Measurements from ENCODE around the gene KCNE1. TPM values are rescaled to one million over a fixed set of nuclear protein-coding genes. Genes with fewer than 3 reads are reported as not detected.
"Not testable (repeated sequence)": the region's sequence is repeated elsewhere in the genome, so short reads cannot be mapped to it uniquely, and the experiment has no call there.

KCNE1 gene
- polyA plus RNA-seq, 3 donors from 2014 or later = not detected

DNA sequence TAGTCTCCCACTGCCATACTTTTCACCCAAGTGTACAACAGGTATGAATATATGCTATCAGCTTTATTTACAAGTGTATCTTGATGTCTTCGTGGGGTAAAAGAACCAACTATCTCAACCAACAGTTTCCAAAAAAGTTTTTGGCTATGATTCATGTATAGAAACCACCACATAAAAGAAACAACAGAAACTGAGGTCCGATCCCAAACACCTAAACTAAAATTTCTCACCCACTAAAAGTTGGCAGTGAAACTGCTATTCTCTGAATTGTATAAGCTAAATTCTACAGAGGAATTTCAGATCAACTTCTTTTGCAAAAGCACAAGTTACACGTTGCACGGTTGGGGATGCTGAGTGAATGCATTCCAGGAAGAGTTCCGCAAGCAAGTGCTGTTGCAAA is 5.0 kb upstream of the KCNE1 start:
- Mint-ChIP-seq H3K36me3 (peaks cover 7 to 39% (median 8%) of the 10 kb centered on the region in 3 donors), H3K27ac (no peak overlapping the region), H3K4me1 (peaks cover 0 to 6% of the 10 kb centered on the region in 2 donors), H3K27me3 (ENCODE audit: low read depth in 3 of 3) (peaks cover 0 to 2% (median 0%) of the 10 kb centered on the region in 3 donors), H3K9me3 (no peaks in the 10 kb centered on the region), H3K4me3 (no peak overlapping the region)
- DNase-seq = no peak

- H3K27ac Mint-ChIP-seq = no peak overlapping the region
- no peak for DNase-seq
- peaks cover 0 to 10% of the 10 kb centered on the region in 2 donors for H3K4me1 Mint-ChIP-seq
- no peaks in the 10 kb centered on the region for H3K9me3 Mint-ChIP-seq
- peaks cover 3 to 21% (median 7%) of the 10 kb centered on the region in 3 donors for H3K36me3 Mint-ChIP-seq
- no peak overlapping the region for H3K4me3 Mint-ChIP-seq
- peaks cover 0 to 2% (median 2%) of the 10 kb centered on the region in 3 donors for H3K27me3 Mint-ChIP-seq (ENCODE audit: low read depth in 3 of 3)
Measured at GRCh38 chr21:34514576-34515115, 2.6 kb upstream of the KCNE1 start.

GRCh38 chr21:34513129-34513675 is 1.2 kb upstream of the KCNE1 start:
- Mint-ChIP-seq H3K27ac (peak overlapping the region in 1 of 6 donors; percentile 1), H3K4me3 (no peak overlapping the region), H3K27me3 (ENCODE audit: low read depth in 3 of 3) (peaks cover 0 to 2% (median 2%) of the 10 kb centered on the region in 3 donors), H3K9me3 (no peaks in the 10 kb centered on the region), H3K36me3 (peaks cover 3 to 15% (median 7%) of the 10 kb centered on the region in 3 donors), H3K4me1 (peaks cover 7 to 17% of the 10 kb centered on the region in 2 donors)
- no peak for DNase-seq

- Mint-ChIP-seq H3K9me3 (no peaks in the 10 kb centered on the region), H3K4me3 (no peak overlapping the region), H3K4me1 (peaks cover 7 to 10% of the 10 kb centered on the region in 2 donors), H3K27ac (no peak overlapping the region), H3K27me3 (ENCODE audit: low read depth in 3 of 3) (peaks cover 2 to 5% (median 4%) of the 10 kb centered on the region in 3 donors), H3K36me3 (no peaks in the 10 kb centered on the region)
- no peak for DNase-seq
Measured at GRCh38 chr21:34511181-34511580, 829 bp downstream of the KCNE1 start.

GRCh38 chr21:34510148-34511142 is 1.6 kb downstream of the KCNE1 start:
- Mint-ChIP-seq H3K4me1 (peaks cover 7 to 10% of the 10 kb centered on the region in 2 donors), H3K27me3 (ENCODE audit: low read depth in 3 of 3) (peaks cover 2 to 5% (median 4%) of the 10 kb centered on the region in 3 donors), H3K4me3 (no peak overlapping the region), H3K27ac (no peak overlapping the region), H3K9me3 (no peaks in the 10 kb centered on the region), H3K36me3 (no peaks in the 10 kb centered on the region)
- DNase-seq = peak; percentile 5 to 36 (median 29)

- Mint-ChIP-seq H3K4me1 (peaks cover 7 to 10% of the 10 kb centered on the region in 2 donors), H3K27ac (no peak overlapping the region), H3K27me3 (ENCODE audit: low read depth in 3 of 3) (peaks cover 4 to 8% (median 5%) of the 10 kb centered on the region in 3 donors), H3K36me3 (no peaks in the 10 kb centered on the region), H3K9me3 (no peaks in the 10 kb centered on the region), H3K4me3 (peak overlapping the region in 1 of 5 donors; percentile 9)
- DNase-seq = peak in 2 of 3 donors; percentile 5 to 14
Measured at GRCh38 chr21:34509151-34509550, 2.9 kb downstream of the KCNE1 start.

- Mint-ChIP-seq H3K4me3 (no peak overlapping the region), H3K9me3 (no peaks in the 10 kb centered on the region), H3K4me1 (peaks cover 7% of the 10 kb centered on the region in 2 donors), H3K36me3 (no peaks in the 10 kb centered on the region), H3K27ac (no peak overlapping the region), H3K27me3 (ENCODE audit: low read depth in 3 of 3) (peaks cover 3 to 10% (median 4%) of the 10 kb centered on the region in 3 donors)
- no peak for DNase-seq
Measured at GRCh38 chr21:34504595-34504994, 7.4 kb downstream of the KCNE1 start.

DNA sequence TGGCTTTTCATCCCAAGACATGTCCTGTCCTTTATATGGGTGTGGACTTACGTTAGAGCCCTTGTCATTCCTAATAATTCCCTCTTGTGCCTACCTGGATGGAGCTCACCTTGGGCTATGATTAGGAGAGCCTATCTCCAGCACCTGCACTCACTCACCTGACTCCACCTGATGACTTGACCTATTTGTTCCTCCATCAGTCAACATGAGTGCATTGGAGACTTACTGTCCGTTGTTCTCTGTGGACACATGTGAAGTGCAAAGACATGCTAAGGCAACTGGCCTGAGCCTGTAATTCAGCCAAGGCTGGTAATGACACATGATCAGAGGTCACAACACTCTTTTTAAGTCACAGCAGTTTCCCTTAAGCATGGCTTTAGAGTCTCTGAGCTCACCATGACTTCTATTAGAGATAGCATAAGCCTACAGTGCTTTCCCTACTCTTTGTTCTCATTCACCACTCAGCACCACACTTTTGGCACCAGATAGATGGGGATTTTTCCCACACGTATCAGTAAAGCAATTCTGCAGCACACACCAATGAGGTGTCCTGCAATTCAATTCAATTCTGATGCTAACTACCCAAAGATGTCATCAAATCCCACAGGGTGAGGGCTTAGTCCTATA is 9.4 kb downstream of the KCNE1 start:
- no peak overlapping the region for H3K27ac Mint-ChIP-seq
- H3K27me3 Mint-ChIP-seq (ENCODE audit: low read depth in 3 of 3) = peaks cover 3 to 27% (median 9%) of the 10 kb centered on the region in 3 donors
- H3K4me1 Mint-ChIP-seq = no peaks in the 10 kb centered on the region
- DNase-seq = no peak
- peaks cover 0 to 6% (median 0%) of the 10 kb centered on the region in 3 donors for H3K36me3 Mint-ChIP-seq
- peaks cover 0 to 17% (median 11%) of the 10 kb centered on the region in 6 donors for H3K9me3 Mint-ChIP-seq
- H3K4me3 Mint-ChIP-seq = no peak overlapping the region

DNA sequence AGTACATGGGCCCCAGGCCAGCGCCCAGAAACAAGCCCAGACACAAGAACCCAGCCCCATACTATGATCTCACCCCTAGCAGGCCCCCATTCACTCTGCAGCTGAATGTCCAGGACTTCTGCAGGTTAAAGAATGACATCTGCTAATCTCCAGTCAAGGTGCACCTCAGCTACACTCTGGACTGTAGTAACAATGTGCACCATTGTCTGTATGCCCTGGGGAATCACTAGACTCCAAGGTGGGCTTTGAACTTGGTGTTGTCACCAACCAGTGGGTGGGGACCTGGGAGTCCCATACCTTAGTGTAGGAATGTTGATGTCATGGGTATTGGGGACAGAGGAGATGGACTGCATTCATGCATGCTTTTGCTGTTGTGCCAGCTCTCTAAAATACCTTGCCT is 10.3 kb downstream of the KCNE1 start:
- H3K27me3 Mint-ChIP-seq (ENCODE audit: low read depth in 3 of 3) = peaks cover 0 to 28% (median 6%) of the 10 kb centered on the region in 3 donors
- DNase-seq = no peak
- H3K4me3 Mint-ChIP-seq = no peak overlapping the region
- no peak overlapping the region for H3K27ac Mint-ChIP-seq
- H3K4me1 Mint-ChIP-seq = no peaks in the 10 kb centered on the region
- H3K9me3 Mint-ChIP-seq = peaks cover 7 to 26% (median 19%) of the 10 kb centered on the region in 6 donors
- H3K36me3 Mint-ChIP-seq = peaks cover 0 to 8% (median 3%) of the 10 kb centered on the region in 3 donors

DNA sequence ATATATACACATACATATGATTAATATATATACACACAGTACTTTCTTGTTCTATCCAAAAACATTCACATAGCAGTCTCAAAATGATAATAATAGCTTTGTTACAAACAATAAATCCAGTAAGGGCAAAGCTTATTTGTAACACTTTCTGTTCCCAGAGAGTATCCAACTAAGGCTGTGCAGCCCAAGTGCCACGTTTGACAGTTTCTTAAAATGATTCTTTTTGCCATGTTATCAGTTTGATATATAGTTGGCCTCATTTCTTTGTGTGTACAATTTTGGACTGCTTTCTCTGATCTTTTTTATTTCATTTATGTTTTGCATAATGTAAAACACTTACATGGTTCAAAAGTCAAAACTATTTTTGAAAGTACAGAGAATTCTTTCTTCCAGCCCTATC is 11.8 kb downstream of the KCNE1 start:
- H3K4me3 Mint-ChIP-seq = no peak overlapping the region
- no peak for DNase-seq
- no peak overlapping the region for H3K27ac Mint-ChIP-seq
- H3K36me3 Mint-ChIP-seq = peaks cover 0 to 8% (median 3%) of the 10 kb centered on the region in 3 donors
- no peaks in the 10 kb centered on the region for H3K4me1 Mint-ChIP-seq
- peaks cover 8 to 36% (median 27%) of the 10 kb centered on the region in 6 donors for H3K9me3 Mint-ChIP-seq
- H3K27me3 Mint-ChIP-seq (ENCODE audit: low read depth in 3 of 3) = peaks cover 0 to 32% (median 9%) of the 10 kb centered on the region in 3 donors

GRCh38 chr21:34499116-34499515 is 12.9 kb downstream of the KCNE1 start:
- no peak overlapping the region for H3K4me3 Mint-ChIP-seq
- H3K27me3 Mint-ChIP-seq (ENCODE audit: low read depth in 3 of 3) = peaks cover 0 to 25% (median 9%) of the 10 kb centered on the region in 3 donors
- no peak overlapping the region for H3K27ac Mint-ChIP-seq
- H3K4me1 Mint-ChIP-seq = no peaks in the 10 kb centered on the region
- DNase-seq = no peak
- H3K36me3 Mint-ChIP-seq = peaks cover 0 to 8% (median 3%) of the 10 kb centered on the region in 3 donors
- peaks cover 8 to 36% (median 27%) of the 10 kb centered on the region in 6 donors for H3K9me3 Mint-ChIP-seq

- Mint-ChIP-seq H3K27me3 (ENCODE audit: low read depth in 3 of 3) (peaks cover 0 to 25% (median 9%) of the 10 kb centered on the region in 3 donors), H3K9me3 (peaks cover 8 to 36% (median 27%) of the 10 kb centered on the region in 6 donors), H3K27ac (no peak overlapping the region), H3K4me3 (no peak overlapping the region), H3K4me1 (no peaks in the 10 kb centered on the region), H3K36me3 (peaks cover 0 to 8% (median 3%) of the 10 kb centered on the region in 3 donors)
- no peak for DNase-seq
Measured at GRCh38 chr21:34498623-34499022, 13.4 kb downstream of the KCNE1 start.

- not testable (repeated sequence) for H3K27ac Mint-ChIP-seq; H3K36me3 Mint-ChIP-seq; H3K27me3 Mint-ChIP-seq (ENCODE audit: low read depth in 3 of 3); H3K9me3 Mint-ChIP-seq; H3K4me1 Mint-ChIP-seq; H3K4me3 Mint-ChIP-seq; DNase-seq
Measured at GRCh38 chr21:34483854-34484253, 28.2 kb downstream of the KCNE1 start.

All from immature natural killer cell (primary cell).